ENCODE results near the gene TP53AIP1.

Gene TP53AIP1

DNA sequence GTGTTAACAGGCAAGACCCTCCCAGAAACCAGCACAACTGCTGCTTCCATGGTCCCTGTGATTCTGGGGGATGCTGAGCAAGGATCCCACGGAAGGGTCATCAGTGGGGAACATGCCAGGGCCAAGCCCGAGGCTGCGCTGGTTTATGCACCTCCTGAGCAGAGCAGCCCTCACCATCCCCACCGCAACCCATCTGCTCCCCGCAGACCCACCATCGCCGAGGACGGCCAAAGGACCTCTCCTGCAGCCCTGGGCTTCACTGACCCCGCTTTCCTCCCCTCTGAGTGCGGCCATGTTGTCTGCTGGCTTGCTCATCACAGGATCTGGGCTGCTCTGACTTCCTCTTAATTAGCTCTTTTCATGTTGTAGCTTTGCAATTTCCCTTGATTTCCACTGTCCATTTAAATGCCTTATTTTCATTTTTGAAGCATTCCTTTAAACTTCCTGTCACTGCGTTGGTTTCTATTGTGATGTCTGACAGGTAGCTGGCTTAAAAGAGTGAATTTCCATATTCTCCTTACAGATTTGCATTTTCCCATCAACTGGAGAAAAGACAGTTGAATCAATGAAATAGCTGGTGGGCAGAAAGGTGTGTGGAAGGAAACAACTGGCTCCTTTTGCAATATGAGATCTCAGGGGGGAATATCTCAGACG, 14.9 kb downstream of the TP53AIP1 start:
- H3K4me1 Mint-ChIP-seq, result peaks cover 74% of the 10 kb centered on the region
- no peak overlapping the region for H3K4me3 Mint-ChIP-seq
- no peak overlapping the region for H3K27ac Mint-ChIP-seq
- TF ChIP-seq, protein P1, sequence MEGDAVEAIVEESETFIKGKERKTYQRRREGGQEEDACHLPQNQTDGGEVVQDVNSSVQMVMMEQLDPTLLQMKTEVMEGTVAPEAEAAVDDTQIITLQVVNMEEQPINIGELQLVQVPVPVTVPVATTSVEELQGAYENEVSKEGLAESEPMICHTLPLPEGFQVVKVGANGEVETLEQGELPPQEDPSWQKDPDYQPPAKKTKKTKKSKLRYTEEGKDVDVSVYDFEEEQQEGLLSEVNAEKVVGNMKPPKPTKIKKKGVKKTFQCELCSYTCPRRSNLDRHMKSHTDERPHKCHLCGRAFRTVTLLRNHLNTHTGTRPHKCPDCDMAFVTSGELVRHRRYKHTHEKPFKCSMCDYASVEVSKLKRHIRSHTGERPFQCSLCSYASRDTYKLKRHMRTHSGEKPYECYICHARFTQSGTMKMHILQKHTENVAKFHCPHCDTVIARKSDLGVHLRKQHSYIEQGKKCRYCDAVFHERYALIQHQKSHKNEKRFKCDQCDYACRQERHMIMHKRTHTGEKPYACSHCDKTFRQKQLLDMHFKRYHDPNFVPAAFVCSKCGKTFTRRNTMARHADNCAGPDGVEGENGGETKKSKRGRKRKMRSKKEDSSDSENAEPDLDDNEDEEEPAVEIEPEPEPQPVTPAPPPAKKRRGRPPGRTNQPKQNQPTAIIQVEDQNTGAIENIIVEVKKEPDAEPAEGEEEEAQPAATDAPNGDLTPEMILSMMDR (IDR thresholded peaks at IDR 0.05; ENCODE audit: unreplicated experiment in 3 of 3), result no peak
- no peaks in the 10 kb centered on the region for H3K9me3 Mint-ChIP-seq
- H3K36me3 Mint-ChIP-seq (ENCODE audit: low read depth), result no peaks in the 10 kb centered on the region
- H3K27me3 Mint-ChIP-seq (ENCODE audit: low read depth), result peaks cover 17% of the 10 kb centered on the region

DNA sequence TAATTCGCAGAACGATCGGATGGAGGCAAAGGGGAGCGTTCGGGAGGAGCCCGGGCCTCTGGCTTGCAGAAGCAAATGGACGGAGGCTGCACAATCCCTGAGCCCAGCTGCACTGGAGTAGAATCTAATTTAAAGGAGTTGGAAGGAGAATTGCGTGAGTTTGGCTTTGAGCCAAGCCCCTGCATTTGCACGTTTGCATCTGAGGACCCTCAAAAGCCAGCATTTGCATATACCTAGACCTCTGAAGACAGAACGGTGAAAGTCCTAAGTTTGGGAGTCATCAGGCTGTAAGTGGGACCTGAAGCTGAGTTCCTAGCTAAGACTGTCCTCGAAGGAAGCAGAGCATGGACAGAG, 15.6 kb downstream of the TP53AIP1 start:
- TF ChIP-seq, protein P1 (IDR thresholded peaks at IDR 0.05; ENCODE audit: unreplicated experiment in 3 of 3), result no peak
- no peak overlapping the region for H3K27ac Mint-ChIP-seq
- no peaks in the 10 kb centered on the region for H3K36me3 Mint-ChIP-seq (ENCODE audit: low read depth)
- H3K27me3 Mint-ChIP-seq (ENCODE audit: low read depth), result peaks cover 17% of the 10 kb centered on the region
- H3K9me3 Mint-ChIP-seq, result no peaks in the 10 kb centered on the region
- no peak overlapping the region for H3K4me3 Mint-ChIP-seq
- H3K4me1 Mint-ChIP-seq, result peaks cover 71% of the 10 kb centered on the region

DNA sequence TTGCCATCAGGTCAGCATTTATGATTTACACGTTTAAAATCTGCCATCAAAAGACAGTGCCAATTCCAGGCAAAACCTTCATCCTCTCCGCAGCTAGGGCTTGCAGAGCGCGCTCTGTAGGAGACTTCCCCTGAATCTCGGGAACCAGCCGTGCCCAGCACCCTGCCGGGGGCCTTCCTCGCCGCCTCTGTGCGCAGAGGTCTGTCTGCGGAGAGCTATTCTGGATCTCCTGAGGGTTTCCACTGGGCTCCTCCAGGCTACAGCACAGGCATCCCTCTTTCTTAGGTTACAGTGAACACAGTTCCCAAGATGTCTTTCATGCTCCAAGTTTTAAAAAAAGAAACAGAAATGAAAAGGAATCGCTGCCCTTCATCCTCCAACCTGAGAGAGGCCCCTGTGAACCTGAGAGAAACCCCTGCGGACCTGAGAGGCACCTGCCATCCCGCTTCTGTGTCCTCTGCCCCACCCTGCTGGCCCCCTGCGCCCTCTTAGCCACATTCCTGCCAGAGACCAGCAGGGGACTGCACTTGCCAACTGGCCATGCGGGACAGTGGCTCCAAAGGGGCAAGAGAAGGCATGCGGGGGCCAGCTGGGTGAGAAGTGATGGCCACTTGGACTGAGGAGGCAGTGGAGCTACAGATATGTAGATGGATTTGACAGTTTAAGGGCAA, 16.1 kb downstream of the TP53AIP1 start:
- Mint-ChIP-seq H3K27me3 (ENCODE audit: low read depth) (peaks cover 13% of the 10 kb centered on the region), H3K27ac (no peak overlapping the region), H3K4me1 (peaks cover 65% of the 10 kb centered on the region), H3K9me3 (no peaks in the 10 kb centered on the region), H3K36me3 (ENCODE audit: low read depth) (no peaks in the 10 kb centered on the region), H3K4me3 (no peak overlapping the region)
- TF ChIP-seq, protein P1 (IDR thresholded peaks at IDR 0.05; ENCODE audit: unreplicated experiment in 3 of 3), result no peak

DNA sequence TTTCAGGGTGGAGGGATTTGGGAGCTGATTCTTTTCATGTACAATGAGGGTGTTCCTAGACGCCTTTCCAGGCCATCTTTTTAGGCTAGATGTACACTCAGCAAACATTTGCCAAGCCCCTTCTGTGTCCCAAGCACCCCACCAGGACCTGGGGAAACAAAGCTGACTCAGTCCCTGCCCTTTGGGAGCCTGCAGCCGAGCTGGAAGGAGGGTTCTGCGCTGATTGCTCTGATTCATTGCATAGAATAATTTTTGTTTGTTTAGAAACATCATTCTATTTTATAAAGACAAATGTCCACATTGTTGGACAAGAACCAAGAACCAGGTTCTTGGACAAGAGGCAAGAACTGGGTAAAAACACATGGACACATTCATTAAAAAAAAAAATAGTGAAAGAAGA, 16.7 kb downstream of the TP53AIP1 start:
- Mint-ChIP-seq H3K9me3 (no peaks in the 10 kb centered on the region), H3K4me3 (no peak overlapping the region), H3K27me3 (ENCODE audit: low read depth) (peaks cover 11% of the 10 kb centered on the region), H3K4me1 (peaks cover 60% of the 10 kb centered on the region), H3K36me3 (ENCODE audit: low read depth) (no peaks in the 10 kb centered on the region), H3K27ac (no peak overlapping the region)
- TF ChIP-seq, protein P1 (IDR thresholded peaks at IDR 0.05; ENCODE audit: unreplicated experiment in 3 of 3), result no peak

DNA sequence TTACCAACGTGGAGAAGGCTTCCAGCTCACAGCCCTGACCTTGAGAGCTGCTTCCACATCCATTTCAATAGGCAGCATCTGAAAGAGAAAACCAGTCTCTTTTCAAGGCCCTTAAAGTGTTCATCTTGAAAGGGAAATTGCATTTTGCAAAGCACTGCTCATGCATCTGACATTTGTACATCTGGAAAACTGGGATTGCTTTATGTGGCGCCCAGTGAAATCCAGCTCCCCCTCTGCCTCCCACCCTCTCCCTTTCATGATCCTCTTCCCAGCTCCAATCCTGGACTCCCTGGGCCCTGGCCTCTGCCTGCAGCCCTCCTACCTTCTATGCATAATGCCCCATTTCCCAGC, 17.4 kb downstream of the TP53AIP1 start:
- Mint-ChIP-seq H3K9me3 (no peaks in the 10 kb centered on the region), H3K36me3 (ENCODE audit: low read depth) (no peaks in the 10 kb centered on the region), H3K27ac (peak overlapping the region in 2 of 3 experiments; percentile 78 to 85), H3K4me3 (no peak overlapping the region), H3K27me3 (ENCODE audit: low read depth) (peaks cover 11% of the 10 kb centered on the region), H3K4me1 (peaks cover 58% of the 10 kb centered on the region)
- TF ChIP-seq, protein P1 (IDR thresholded peaks at IDR 0.05; ENCODE audit: unreplicated experiment in 3 of 3), result no peak
